ENCODE measurements around the gene KRT3.

The KRT3 gene

GRCh38 chr12:52826611-52827498 is 30.9 kb upstream of the KRT3 start:
- H3K4me3 ChIP-seq (ENCODE audit: low read depth, low read length): no peak overlapping the region
- TF ChIP-seq, protein P1, sequence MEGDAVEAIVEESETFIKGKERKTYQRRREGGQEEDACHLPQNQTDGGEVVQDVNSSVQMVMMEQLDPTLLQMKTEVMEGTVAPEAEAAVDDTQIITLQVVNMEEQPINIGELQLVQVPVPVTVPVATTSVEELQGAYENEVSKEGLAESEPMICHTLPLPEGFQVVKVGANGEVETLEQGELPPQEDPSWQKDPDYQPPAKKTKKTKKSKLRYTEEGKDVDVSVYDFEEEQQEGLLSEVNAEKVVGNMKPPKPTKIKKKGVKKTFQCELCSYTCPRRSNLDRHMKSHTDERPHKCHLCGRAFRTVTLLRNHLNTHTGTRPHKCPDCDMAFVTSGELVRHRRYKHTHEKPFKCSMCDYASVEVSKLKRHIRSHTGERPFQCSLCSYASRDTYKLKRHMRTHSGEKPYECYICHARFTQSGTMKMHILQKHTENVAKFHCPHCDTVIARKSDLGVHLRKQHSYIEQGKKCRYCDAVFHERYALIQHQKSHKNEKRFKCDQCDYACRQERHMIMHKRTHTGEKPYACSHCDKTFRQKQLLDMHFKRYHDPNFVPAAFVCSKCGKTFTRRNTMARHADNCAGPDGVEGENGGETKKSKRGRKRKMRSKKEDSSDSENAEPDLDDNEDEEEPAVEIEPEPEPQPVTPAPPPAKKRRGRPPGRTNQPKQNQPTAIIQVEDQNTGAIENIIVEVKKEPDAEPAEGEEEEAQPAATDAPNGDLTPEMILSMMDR (IDR thresholded peaks at IDR 0.05; ENCODE audit: low read depth, low read length): no peak

DNA sequence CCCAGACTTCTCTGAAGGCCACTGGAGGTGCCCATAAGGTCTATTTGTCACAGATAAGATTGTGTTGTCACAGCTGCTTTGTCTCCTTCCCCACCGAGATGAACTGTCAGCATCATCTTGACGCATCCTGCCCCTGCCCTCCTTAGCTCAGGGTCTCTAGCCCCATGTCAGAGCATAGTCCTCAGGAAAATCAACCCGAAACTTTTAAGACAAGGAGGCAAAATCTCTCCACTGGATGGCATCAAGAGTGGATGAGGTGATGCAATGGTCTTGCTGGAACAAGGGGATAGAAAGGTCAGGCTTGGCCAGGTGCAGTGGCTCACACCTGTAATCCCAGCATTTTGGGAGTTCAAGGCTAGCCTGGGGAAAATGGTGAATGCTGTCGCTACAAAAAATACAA is 30.0 kb upstream of the KRT3 start:
- TF ChIP-seq, protein P1 (IDR thresholded peaks at IDR 0.05; ENCODE audit: low read depth, low read length): no peak
- no peak overlapping the region for H3K4me3 ChIP-seq (ENCODE audit: low read depth, low read length)

DNA sequence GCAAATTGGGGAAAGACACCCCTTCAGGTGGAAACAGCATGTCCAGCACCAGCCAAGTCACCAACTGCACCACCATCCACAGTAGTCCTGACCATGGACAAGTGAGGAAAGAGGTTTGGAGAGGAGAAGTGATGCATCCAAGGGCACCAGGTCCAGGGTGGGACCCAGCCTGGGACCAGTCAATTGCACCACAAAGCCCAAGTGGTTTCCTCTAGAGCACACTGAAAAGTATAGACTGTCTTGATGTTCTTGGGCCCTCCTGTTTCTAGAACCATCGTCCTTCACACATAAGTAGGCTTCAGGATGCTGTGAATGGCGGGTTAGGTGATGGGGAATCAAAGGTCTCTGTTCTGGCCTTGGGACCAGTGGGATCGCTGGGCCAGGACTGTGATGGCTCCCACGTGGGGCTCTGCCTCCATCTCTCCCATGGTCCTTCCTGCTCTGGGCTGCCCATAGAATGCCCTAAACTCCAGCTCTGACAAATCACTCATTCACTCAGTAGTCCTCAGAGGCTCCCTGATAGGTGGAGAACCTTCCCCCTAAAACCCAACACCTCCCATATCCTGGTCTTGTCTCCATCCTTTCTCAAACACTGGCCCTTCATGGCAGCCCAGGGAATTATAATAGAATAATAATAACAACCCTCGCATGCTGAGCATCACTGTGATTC is 29.0 kb upstream of the KRT3 start:
- TF ChIP-seq, protein P1 (IDR thresholded peaks at IDR 0.05; ENCODE audit: low read depth, low read length): no peak
- H3K4me3 ChIP-seq (ENCODE audit: low read depth, low read length): no peak overlapping the region

- H3K4me3 ChIP-seq (ENCODE audit: low read depth, low read length): no peak overlapping the region
- TF ChIP-seq, protein P1 (IDR thresholded peaks at IDR 0.05; ENCODE audit: low read depth, low read length): no peak
Measured at GRCh38 chr12:52823761-52824450, 28.0 kb upstream of the KRT3 start.

DNA sequence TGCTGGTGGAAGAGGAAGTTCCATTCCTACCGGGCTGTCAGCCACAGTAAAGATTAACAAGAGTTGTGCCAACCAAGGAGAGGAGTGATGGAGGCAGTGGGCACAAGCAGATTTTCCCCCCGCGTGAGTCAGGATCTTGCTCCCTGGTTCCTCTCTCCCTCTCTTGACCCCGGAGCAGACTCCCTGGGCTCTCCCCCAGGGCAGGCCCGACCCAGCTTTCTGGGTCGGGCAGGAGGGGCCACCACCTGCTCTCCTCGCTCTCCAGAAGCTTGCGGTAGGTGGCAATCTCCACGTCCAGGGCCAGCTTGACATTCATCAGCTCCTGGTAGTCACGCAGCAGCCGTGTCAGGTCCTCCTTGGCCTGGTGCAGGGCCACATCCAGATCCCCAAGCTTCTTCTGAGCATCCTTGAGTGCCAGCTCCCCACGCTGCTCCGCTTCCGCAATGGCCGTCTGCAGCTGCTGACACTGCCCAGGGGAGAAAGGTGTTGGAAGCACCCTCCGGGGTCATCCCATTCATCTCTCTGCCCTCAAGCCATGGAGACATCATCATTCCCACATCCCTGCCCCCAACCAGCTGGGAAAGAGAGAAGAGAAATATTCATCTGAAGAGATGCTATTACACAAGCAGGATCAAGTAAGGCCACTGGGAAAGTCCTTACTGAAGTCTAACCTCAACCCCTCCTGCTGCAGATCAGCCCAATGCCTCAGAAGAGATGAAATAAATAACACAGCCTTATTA is 27.0 kb upstream of the KRT3 start:
- TF ChIP-seq, protein P1 (IDR thresholded peaks at IDR 0.05; ENCODE audit: low read depth, low read length): no peak
- H3K4me3 ChIP-seq (ENCODE audit: low read depth, low read length): no peak overlapping the region

DNA sequence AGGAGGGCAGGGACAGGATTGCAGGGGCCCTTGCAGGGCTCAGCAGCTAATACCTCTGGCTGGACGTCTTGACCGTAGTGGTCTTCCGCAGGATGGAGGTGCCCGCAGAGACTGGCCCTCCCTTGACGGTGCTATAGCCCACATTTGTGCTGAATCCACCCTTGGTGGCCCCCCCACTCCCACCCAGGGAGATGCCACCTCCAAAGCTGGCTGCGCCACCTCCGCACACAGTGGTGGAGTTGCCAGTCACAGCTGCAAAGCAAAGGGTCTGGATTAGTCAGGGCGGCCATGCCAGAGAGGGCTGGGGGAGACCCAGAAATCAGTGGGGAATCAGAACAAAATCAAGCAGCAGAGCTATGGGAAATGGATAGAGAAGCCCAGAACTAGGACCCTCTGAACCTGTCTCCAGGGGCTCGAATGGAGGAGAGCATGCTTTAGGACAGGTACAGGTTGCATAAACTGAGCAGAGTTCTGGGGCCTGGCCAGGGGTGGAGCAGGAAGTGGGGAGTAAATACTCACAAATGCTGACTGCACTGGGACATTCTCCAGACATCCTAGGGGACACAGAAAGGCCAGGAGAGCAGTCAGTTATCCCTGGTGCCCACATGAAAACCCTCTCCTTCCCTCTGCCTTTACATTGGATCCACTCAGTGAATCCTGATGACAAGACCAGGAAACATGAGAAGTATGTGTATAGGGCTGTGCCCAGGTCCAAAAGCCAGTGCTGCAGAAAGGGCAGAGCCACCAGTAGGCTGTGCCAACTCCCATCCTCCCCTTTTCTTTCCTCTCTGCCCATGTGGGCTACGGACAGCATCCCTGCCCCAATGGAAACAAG is 26.1 kb upstream of the KRT3 start:
- TF ChIP-seq, protein P1 (IDR thresholded peaks at IDR 0.05; ENCODE audit: low read depth, low read length): no peak
- H3K4me3 ChIP-seq (ENCODE audit: low read depth, low read length): no peak overlapping the region

All from WI38 (cell line).